Lower leg skin (tissue), 3 donors: Measurements from ENCODE around the gene ZNF429.

Source experiments
- POLR2A ChIP-seq, 2 donors: fragments of 450-650 bp; IDR thresholded peaks; one replicate each; pipeline ENCODE4 v1.6.1; 2016 to 2017; ENCODE audit warnings: antibody characterized with exemption in 2 of 2, mild to moderate bottlenecking in 1 of 2, moderate library complexity in 1 of 2
- TF ChIP-seq, protein P1 (sequence below), 3 donors: fragments of 450-650 bp; IDR thresholded peaks; one replicate each; pipeline ENCODE4 v1.5.1; 2016; ENCODE audit warnings: antibody characterized with exemption in 3 of 3, mild to moderate bottlenecking in 3 of 3, moderate library complexity in 2 of 3

DNA sequence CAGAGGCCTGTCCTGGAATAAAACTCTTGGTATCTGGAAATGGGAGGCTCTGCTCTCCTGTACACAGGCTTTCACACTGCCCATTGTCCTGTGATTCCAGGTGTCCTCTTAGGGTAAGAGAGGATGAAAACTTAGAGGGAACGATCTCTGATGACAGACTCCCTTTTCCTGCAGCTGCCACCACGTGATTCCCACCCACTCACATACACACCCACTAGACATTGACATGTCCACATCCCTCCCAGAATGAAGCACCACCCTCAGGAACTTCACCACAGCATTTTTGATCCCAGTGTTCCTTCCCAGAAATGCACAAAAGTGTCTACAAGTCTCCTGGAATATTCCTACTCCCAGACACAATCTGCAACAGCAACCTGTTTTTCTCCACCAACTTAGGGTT lies 8.2 kb downstream of the ZNF429 start:
- TF ChIP-seq, protein P1, sequence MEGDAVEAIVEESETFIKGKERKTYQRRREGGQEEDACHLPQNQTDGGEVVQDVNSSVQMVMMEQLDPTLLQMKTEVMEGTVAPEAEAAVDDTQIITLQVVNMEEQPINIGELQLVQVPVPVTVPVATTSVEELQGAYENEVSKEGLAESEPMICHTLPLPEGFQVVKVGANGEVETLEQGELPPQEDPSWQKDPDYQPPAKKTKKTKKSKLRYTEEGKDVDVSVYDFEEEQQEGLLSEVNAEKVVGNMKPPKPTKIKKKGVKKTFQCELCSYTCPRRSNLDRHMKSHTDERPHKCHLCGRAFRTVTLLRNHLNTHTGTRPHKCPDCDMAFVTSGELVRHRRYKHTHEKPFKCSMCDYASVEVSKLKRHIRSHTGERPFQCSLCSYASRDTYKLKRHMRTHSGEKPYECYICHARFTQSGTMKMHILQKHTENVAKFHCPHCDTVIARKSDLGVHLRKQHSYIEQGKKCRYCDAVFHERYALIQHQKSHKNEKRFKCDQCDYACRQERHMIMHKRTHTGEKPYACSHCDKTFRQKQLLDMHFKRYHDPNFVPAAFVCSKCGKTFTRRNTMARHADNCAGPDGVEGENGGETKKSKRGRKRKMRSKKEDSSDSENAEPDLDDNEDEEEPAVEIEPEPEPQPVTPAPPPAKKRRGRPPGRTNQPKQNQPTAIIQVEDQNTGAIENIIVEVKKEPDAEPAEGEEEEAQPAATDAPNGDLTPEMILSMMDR (IDR thresholded peaks at IDR 0.05): no peak
- no peak for TF ChIP-seq POLR2A (IDR thresholded peaks at IDR 0.05)
